ENCODE data around the gene ASXL2. TPM values are rescaled to one million over a fixed set of nuclear protein-coding genes. Genes with fewer than 3 reads are reported as not detected.
A peak's percentile ranks its signal among the peaks of the same experiment; 100 is the strongest.
"Not testable (repeated sequence)": the region's sequence is repeated elsewhere in the genome, so short reads cannot be mapped to it uniquely, and the experiment has no call there.

ASXL2 gene
- total and polyA plus RNA-seq, 2 donors, result 4.6 to 7.4 TPM

DNA sequence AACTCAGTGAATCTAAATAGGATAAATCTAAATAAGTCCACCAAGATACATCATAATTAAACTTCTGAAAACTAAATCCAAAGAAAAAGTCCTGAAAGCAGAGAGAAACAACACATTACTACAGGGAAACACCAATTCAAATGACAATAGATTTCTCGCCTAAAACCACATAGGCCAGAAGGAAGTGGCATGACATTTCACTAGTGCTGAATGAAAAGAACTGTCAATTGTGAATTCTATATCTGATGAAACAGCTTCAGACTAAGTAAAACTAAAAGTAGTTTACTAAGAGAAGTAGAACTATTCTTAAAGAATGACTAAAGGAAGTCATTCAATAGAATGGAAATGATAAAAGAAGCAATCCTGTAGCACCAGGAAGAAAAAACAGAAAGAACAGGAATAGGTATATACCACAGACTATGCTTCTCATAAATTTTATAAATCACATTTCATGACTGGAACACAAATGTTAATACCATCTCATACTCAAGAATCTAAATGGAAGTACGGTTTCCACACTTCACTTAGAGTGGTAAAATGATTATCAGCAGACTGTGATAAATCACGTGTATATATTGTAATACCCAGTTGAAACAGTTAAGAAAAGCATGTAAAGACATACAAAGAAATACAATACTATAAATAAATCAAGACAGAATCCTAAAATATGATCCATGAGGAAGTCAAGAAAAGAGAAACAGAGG, 46.4 kb downstream of the ASXL2 start:
- Histone ChIP-seq H3K27ac (ENCODE audit: low read depth in 1 of 2, low read length in 1 of 2) (no peak overlapping the region), H3K9me3 (ENCODE audit: control insufficient read depth in 2 of 2, insufficient read depth in 1 of 2, low read length in 1 of 2) (no peaks in the 10 kb centered on the region), H3K4me3 (ENCODE audit: low read length in 2 of 2) (no peak overlapping the region), H3K4me1 (ENCODE audit: control insufficient read depth in 2 of 2, insufficient read depth in 2 of 2, low read length in 2 of 2) (peaks cover 3 to 6% of the 10 kb centered on the region in 2 donors), H3K36me3 (ENCODE audit: control insufficient read depth in 2 of 2, insufficient read depth in 2 of 2, low read length in 1 of 2) (peaks cover 8 to 11% of the 10 kb centered on the region in 2 donors), H3K27me3 (ENCODE audit: control insufficient read depth in 2 of 2, insufficient read depth in 1 of 2, low read length in 1 of 2) (no peaks in the 10 kb centered on the region)
- DNase-seq (ENCODE audit: low read depth in 6 of 9, low spot score in 9 of 9), result peak in 5 of 9 donors; percentile 19 to 63 (median 35)
- WGBS, result 73% methylated on average over 3 of the region's 3 CpGs

DNA sequence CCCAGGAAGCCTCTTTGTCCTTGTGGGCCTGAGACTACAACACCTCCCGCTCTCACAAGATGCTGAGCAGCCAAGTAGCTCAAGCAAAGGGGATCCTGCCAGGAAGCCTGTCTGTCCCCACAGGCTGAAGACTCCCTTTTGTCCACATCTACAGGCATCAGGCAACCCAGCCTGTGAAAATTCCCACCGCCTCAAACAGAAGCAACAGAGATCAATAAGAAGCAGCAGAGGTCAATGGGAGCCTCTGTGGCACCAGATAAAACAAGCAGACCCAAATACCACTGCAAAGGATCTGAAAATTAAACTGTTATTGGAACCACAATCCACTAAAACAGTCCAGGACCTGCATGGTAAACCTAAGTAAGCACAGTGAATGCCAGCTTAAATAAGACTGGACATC, 48.5 kb downstream of the ASXL2 start:
- WGBS, result 98% methylated on average over 2 of the region's 2 CpGs
- Histone ChIP-seq H3K36me3 (ENCODE audit: control insufficient read depth in 2 of 2, insufficient read depth in 2 of 2, low read length in 1 of 2) (peaks cover 8 to 11% of the 10 kb centered on the region in 2 donors), H3K4me1 (ENCODE audit: control insufficient read depth in 2 of 2, insufficient read depth in 2 of 2, low read length in 2 of 2) (peaks cover 3 to 6% of the 10 kb centered on the region in 2 donors), H3K27ac (ENCODE audit: low read depth in 1 of 2, low read length in 1 of 2) (no peak overlapping the region), H3K9me3 (ENCODE audit: control insufficient read depth in 2 of 2, insufficient read depth in 1 of 2, low read length in 1 of 2) (no peaks in the 10 kb centered on the region), H3K4me3 (ENCODE audit: low read length in 2 of 2) (no peak overlapping the region), H3K27me3 (ENCODE audit: control insufficient read depth in 2 of 2, insufficient read depth in 1 of 2, low read length in 1 of 2) (no peaks in the 10 kb centered on the region)
- no peak for DNase-seq (ENCODE audit: low read depth in 6 of 9, low spot score in 9 of 9)

DNA sequence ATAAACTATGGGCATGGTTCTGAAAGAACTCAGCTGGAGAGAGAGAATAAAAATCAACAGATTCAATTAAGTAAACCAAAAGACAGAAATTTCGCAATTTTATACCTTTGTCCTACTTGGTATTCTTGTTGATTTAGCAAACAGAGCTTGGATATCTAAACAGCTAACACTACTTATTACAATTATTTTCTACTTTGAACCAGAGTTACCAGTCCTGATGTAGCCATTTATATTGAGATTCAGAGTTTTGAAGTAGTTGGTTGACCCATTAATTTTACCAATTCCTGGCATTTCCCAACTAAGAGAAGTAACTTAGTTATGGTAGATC, 48.9 kb downstream of the ASXL2 start:
- WGBS, result 100% methylated on average over 1 of the region's 1 CpG
- Histone ChIP-seq H3K4me3 (ENCODE audit: low read length in 2 of 2) (no peak overlapping the region), H3K27ac (ENCODE audit: low read depth in 1 of 2, low read length in 1 of 2) (no peak overlapping the region), H3K36me3 (ENCODE audit: control insufficient read depth in 2 of 2, insufficient read depth in 2 of 2, low read length in 1 of 2) (peaks cover 8 to 11% of the 10 kb centered on the region in 2 donors), H3K4me1 (ENCODE audit: control insufficient read depth in 2 of 2, insufficient read depth in 2 of 2, low read length in 2 of 2) (peaks cover 3 to 6% of the 10 kb centered on the region in 2 donors), H3K27me3 (ENCODE audit: control insufficient read depth in 2 of 2, insufficient read depth in 1 of 2, low read length in 1 of 2) (no peaks in the 10 kb centered on the region), H3K9me3 (ENCODE audit: control insufficient read depth in 2 of 2, insufficient read depth in 1 of 2, low read length in 1 of 2) (no peaks in the 10 kb centered on the region)
- no peak for DNase-seq (ENCODE audit: low read depth in 6 of 9, low spot score in 9 of 9)

DNA sequence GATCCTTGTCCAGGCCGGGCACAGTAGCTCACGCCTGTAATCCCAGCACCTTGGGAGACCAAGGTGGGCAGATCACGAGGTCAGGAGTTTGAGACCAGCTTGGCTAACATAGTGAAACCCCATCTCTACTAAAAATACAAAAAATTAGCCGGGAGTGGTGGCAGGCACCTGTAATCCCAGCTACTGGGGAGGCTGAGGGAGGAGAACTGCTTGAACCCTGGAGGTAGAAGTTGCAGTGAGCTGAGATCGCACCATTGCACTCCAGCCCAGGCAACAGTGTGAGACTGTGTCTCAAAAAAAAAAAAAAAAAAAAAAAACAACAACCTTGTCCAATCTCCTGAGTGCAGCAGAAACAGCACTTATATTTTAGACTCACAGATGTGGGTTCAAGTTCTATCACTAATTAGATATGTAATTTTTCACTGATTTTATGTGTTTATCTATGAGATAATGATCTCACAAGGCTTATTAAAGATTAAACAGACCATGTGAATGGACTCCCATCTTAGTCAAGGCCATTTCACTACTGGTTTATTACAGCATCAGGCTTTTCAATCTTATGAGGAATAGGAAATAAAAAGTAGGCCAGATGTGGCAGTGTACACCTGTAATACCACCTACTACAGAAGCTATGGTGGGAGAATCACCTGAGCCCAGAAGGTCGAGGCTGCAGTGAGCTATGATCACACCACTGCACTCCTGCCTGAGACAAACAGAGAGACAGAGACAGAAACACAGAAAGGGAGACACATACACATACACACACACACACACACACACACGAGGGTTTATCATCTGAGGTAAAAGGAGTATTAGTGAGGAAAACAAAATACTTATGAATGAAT, 49.5 kb downstream of the ASXL2 start:
- H3K27ac ChIP-seq (ENCODE audit: low read depth in 1 of 2, low read length in 1 of 2); DNase-seq (ENCODE audit: low read depth in 6 of 9, low spot score in 9 of 9); H3K27me3 ChIP-seq (ENCODE audit: control insufficient read depth in 2 of 2, insufficient read depth in 1 of 2, low read length in 1 of 2); H3K4me1 ChIP-seq (ENCODE audit: control insufficient read depth in 2 of 2, insufficient read depth in 2 of 2, low read length in 2 of 2); H3K9me3 ChIP-seq (ENCODE audit: control insufficient read depth in 2 of 2, insufficient read depth in 1 of 2, low read length in 1 of 2); H3K4me3 ChIP-seq (ENCODE audit: low read length in 2 of 2): not testable (repeated sequence)
- peaks cover 6 to 11% of the 10 kb centered on the region in 2 donors for H3K36me3 ChIP-seq (ENCODE audit: control insufficient read depth in 2 of 2, insufficient read depth in 2 of 2, low read length in 1 of 2)
- WGBS, result 97% methylated on average over 7 of the region's 7 CpGs

DNA sequence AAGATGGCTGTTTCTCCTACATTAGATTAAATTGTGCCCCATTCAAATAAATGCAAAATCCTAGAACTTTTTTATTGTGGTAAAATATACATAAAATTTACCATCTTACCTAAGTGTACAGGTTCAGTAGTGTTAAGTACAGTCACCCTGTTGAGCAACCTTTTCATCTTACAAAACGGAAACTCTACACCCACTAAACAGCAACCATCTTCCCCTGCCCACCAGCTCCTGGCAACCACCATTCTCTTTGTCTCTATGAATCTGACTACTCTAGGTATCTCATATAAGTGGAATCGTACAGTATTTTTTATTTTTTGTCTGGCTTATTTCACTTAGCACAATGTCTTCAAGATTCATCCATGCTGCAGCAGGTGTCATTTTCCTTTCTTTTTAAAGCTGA, 53.0 kb downstream of the ASXL2 start:
- H3K9me3 ChIP-seq (ENCODE audit: control insufficient read depth in 2 of 2, insufficient read depth in 1 of 2, low read length in 1 of 2), result no peaks in the 10 kb centered on the region
- no peaks in the 10 kb centered on the region for H3K27me3 ChIP-seq (ENCODE audit: control insufficient read depth in 2 of 2, insufficient read depth in 1 of 2, low read length in 1 of 2)
- DNase-seq (ENCODE audit: low read depth in 6 of 9, low spot score in 9 of 9), result peak in 4 of 9 donors; percentile 21 to 59 (median 34)
- H3K36me3 ChIP-seq (ENCODE audit: control insufficient read depth in 2 of 2, insufficient read depth in 2 of 2, low read length in 1 of 2), result peaks cover 0 to 6% of the 10 kb centered on the region in 2 donors
- H3K27ac ChIP-seq (ENCODE audit: low read depth in 1 of 2, low read length in 1 of 2), result no peak overlapping the region
- H3K4me3 ChIP-seq (ENCODE audit: low read length in 2 of 2), result no peak overlapping the region
- 77% methylated on average over 2 of the region's 2 CpGs for WGBS
- H3K4me1 ChIP-seq (ENCODE audit: control insufficient read depth in 2 of 2, insufficient read depth in 2 of 2, low read length in 2 of 2), result no peaks in the 10 kb centered on the region

DNA sequence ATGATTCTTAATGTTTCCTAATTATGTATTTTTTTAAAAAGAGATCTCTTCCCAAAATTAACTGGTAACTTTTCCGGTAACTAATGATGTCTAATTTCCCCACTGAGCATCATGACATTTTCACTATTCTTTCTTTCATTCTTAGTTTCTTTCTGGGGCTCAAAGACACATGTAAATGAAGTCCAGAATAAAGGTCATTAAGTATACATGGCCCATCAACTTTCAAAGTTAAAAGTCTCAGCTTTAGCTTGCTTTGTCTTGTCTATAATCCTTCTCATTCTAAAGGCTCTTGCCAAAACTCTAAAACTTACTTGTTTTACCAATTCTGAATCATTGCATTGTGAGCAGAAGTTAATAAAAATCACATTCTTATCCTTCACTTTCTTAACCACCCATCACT, 53.6 kb downstream of the ASXL2 start:
- Histone ChIP-seq H3K36me3 (ENCODE audit: control insufficient read depth in 2 of 2, insufficient read depth in 2 of 2, low read length in 1 of 2) (peaks cover 0 to 1% of the 10 kb centered on the region in 2 donors), H3K27me3 (ENCODE audit: control insufficient read depth in 2 of 2, insufficient read depth in 1 of 2, low read length in 1 of 2) (no peaks in the 10 kb centered on the region), H3K4me3 (ENCODE audit: low read length in 2 of 2) (no peak overlapping the region), H3K27ac (ENCODE audit: low read depth in 1 of 2, low read length in 1 of 2) (no peak overlapping the region), H3K4me1 (ENCODE audit: control insufficient read depth in 2 of 2, insufficient read depth in 2 of 2, low read length in 2 of 2) (no peaks in the 10 kb centered on the region), H3K9me3 (ENCODE audit: control insufficient read depth in 2 of 2, insufficient read depth in 1 of 2, low read length in 1 of 2) (no peaks in the 10 kb centered on the region)
- DNase-seq (ENCODE audit: low read depth in 6 of 9, low spot score in 9 of 9), result no peak
- 94% methylated on average over 1 of the region's 1 CpG for WGBS

DNA sequence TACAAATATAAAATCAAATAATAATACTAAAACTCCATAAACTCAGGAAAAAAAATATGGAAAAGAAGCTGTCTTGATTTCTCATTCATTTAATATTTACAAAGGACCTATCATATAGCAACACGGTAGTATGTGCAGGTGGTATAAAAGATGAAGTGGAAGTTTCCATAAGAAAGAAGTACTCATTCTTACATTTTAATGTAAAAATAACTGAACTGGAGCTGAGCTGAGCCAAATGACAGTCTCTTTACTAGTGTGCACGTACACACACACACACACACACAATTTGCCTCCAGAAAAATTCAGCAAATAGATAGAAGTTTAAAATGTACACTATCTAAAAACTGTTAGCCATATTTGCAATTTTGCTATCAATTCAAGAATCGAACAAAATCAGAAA, 54.1 kb downstream of the ASXL2 start:
- 95% methylated on average over 3 of the region's 3 CpGs for WGBS
- no peaks in the 10 kb centered on the region for H3K36me3 ChIP-seq (ENCODE audit: control insufficient read depth in 2 of 2, insufficient read depth in 2 of 2, low read length in 1 of 2)
- no peaks in the 10 kb centered on the region for H3K27me3 ChIP-seq (ENCODE audit: control insufficient read depth in 2 of 2, insufficient read depth in 1 of 2, low read length in 1 of 2)
- no peak overlapping the region for H3K27ac ChIP-seq (ENCODE audit: low read depth in 1 of 2, low read length in 1 of 2)
- no peaks in the 10 kb centered on the region for H3K4me1 ChIP-seq (ENCODE audit: control insufficient read depth in 2 of 2, insufficient read depth in 2 of 2, low read length in 2 of 2)
- H3K4me3 ChIP-seq (ENCODE audit: low read length in 2 of 2), result no peak overlapping the region
- DNase-seq (ENCODE audit: low read depth in 6 of 9, low spot score in 9 of 9), result no peak
- H3K9me3 ChIP-seq (ENCODE audit: control insufficient read depth in 2 of 2, insufficient read depth in 1 of 2, low read length in 1 of 2), result no peaks in the 10 kb centered on the region

DNA sequence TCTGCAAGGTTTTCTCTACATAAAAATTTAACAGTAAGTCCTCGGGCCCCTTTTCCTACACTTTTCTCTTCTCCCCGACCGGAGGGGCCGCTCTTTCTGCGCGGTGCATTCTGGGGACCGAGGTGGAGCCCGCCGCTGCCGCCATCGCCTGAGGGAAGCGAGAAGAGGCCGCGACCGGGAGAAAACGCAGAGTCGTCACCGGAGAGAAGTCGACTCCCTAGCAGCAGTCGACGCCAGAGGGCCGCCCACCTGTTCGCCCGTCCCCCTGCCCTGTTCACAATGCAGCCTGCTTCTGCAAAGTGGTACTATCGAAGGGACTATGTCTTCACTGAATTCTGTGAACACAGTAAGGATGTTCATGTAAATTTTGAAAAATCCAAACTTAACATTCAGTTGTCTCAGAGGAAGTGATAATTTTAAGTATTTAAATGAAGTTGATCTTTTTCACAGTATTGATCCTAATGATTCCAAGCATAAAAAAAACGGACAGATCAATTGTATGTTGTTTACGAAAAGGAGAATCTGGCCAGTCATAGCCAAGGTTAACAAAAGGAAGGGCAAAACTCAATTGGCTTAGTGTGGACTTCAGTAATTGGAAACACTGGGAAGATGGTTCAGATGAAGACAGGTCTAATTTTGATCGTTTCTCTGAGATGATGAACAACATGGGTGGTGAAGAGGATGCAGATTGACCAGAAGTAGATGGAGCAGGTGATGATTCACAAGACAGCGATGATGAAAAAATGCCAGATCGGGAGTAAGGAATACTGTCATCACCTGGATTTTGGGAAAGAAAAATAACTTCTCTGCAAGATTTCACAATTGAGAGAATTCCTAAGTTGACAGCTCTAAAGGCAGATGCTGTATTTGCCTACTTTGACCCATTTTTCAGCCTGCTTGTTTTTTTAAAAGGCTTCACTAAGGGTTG, 55.8 kb downstream of the ASXL2 start:
- Histone ChIP-seq H3K4me1 (ENCODE audit: control insufficient read depth in 2 of 2, insufficient read depth in 2 of 2, low read length in 2 of 2) (no peaks in the 10 kb centered on the region), H3K36me3 (ENCODE audit: control insufficient read depth in 2 of 2, insufficient read depth in 2 of 2, low read length in 1 of 2) (no peaks in the 10 kb centered on the region), H3K4me3 (ENCODE audit: low read length in 2 of 2) (peak overlapping the region; percentile 15 to 33), H3K27ac (ENCODE audit: low read depth in 1 of 2, low read length in 1 of 2) (peak overlapping the region; percentile 10 to 75), H3K9me3 (ENCODE audit: control insufficient read depth in 2 of 2, insufficient read depth in 1 of 2, low read length in 1 of 2) (no peaks in the 10 kb centered on the region), H3K27me3 (ENCODE audit: control insufficient read depth in 2 of 2, insufficient read depth in 1 of 2, low read length in 1 of 2) (no peaks in the 10 kb centered on the region)
- 21% methylated on average over 30 of the region's 30 CpGs for WGBS
- DNase-seq (ENCODE audit: low read depth in 6 of 9, low spot score in 9 of 9), result peak in 7 of 9 donors; percentile 23 to 77 (median 47)
